LNCaP clone FGC (cell line): ENCODE measurements around the gene SPIN3.
A peak's percentile ranks its signal among the peaks of the same experiment; 100 is the strongest.
"Not testable (repeated sequence)": the region's sequence is repeated elsewhere in the genome, so short reads cannot be mapped to it uniquely, and the experiment has no call there.

Source experiments
- DNase-seq: peaks from one replicate; pipeline ENCODE4 v3.0.0-alpha.2; 2011; ENCODE audit warnings: low read depth
- H3K4me3 ChIP-seq: 2 replicates; pipeline ENCODE4 v1.5.1; 2011; ENCODE audit warnings: mild to moderate bottlenecking, low read depth, low read length, control low read depth
- TF ChIP-seq, protein P1 (sequence below): IDR thresholded peaks from 2 replicates; pipeline ENCODE4 v1.5.1; 2012; ENCODE audit warnings: mild to moderate bottlenecking; ENCODE audit not compliant: control insufficient read depth, insufficient read depth; ENCODE audit errors: extremely low read depth

SPIN3 gene

DNA sequence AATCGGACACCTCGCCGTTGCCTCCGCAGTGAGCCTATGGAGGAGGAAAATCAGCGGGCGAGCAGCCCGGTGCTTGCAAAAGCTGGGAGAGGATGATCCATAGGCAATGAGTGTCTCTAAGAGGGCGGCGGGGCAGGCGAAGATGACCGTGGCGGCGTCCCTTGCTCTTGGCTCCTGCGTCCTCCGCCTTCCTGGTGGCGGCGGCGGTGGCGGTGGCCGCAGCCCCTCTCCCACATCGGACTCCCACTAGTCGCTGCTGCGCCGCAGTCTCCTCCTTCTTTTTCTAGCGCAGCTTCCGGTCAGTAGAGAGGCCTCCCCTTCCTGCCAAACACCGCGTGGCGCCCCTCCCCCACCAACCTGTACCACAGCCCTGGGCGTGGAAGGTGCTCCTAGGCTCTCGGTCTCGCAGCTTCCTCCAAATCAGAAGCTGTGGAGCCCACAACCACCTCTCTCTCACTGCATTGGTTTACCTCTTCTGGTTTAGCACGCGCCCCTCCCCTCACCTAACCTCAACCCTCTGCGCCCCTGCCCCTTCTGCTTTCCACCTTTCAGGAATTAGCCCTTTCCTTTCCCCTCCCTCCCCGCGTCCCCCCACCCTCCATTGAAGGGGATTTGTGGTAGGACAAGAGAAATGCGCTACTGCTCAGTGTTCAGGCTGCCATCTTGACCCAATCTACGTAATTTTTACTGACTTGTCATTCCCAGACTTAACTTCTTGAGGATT is at the start of gene SPIN3:
SPIN3 (minus strand) TSS at position 271 of the 724 bp plus-strand sequence. CDS start 594 bp downstream, outside the sequence.
- H3K4me3 ChIP-seq, result peak within 1 kb of the TSS; percentile 81
- TF ChIP-seq, protein P1, sequence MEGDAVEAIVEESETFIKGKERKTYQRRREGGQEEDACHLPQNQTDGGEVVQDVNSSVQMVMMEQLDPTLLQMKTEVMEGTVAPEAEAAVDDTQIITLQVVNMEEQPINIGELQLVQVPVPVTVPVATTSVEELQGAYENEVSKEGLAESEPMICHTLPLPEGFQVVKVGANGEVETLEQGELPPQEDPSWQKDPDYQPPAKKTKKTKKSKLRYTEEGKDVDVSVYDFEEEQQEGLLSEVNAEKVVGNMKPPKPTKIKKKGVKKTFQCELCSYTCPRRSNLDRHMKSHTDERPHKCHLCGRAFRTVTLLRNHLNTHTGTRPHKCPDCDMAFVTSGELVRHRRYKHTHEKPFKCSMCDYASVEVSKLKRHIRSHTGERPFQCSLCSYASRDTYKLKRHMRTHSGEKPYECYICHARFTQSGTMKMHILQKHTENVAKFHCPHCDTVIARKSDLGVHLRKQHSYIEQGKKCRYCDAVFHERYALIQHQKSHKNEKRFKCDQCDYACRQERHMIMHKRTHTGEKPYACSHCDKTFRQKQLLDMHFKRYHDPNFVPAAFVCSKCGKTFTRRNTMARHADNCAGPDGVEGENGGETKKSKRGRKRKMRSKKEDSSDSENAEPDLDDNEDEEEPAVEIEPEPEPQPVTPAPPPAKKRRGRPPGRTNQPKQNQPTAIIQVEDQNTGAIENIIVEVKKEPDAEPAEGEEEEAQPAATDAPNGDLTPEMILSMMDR, result no peak
- peak; percentile 64 for DNase-seq

DNA sequence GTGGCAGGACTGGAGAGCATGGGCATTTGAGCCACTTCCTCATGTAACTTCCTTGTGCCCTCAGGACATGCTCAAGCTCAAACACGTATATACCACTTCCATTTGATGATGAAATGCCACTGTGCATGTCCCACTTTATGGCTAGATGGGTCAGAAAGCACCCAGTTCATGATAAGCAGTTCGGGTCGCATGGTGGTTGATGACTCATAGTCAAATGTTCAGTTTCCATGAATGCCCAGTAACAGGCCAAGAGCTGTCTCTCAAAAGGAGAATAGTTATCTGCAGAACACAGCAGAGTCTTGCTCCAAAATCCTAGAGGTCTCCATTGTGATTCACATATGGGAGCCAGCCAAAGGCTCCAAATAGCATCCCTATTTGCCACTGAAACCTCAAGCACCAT is 48.9 kb upstream of the SPIN3 start:
- DNase-seq, result no peak
- no peak overlapping the region for H3K4me3 ChIP-seq
- TF ChIP-seq, protein P1, result no peak

DNA sequence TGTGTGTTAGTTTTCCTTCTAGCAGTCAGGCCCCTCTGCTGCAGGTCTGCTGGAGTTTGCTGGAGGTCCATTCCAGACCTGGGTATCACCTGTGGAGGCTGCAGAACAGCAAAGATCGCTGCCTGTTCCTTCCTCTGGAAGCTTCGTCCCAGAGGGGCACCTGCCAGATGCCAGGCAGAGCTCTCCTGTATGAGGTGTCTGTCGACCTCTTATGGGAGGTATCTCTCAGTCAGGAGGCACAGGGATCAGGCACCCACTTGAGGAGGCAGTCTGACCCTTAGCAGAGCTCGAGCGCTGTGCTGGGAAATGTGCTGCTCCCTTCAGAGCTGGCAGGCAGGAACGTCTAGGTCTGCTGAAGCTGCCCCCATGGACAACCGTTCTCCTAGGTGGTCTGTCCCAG is 41.9 kb upstream of the SPIN3 start:
- not testable (repeated sequence) for DNase-seq

DNA sequence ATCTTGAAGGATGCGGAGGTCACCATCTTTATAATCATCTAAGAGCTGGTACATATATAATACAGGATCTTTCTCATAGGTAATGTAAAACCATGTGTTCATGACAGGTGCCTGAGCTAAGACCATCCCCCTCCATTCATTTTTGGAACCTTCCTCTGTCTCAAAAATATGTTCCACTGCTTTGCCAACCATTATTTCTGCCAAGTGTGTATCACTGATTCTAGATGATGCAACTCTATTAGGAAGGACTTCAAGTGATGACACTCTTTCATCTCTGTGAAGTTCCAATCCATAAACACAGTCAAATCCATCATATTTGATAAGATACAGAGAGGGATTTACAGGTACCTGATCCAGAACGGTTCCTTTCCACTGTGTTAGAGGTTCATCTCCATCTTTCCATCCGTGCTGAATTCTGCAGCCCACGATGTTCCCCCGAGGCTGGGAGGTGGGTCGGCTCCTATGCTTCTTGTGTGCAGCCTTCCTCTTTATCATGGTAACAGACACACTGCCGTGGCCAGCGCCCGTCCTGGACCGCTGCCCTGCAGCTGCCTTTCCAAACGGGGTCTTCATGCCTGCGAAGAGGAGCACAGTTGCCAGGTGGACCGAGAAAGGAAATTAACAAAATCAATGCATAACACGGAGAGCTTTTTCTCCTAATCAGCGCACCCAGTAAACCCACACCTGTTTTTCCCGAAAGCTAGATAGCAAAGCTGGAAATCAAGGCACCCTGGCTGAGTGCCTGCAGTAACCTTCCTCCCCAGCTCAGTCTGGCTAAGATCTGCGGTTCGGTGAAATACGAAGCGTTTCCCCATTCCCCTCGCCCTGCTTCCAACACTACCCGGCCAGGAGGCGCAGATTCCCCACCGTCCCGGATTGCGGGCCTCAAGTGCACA is 718 bp downstream of the SPIN3 start:
- TF ChIP-seq, protein P1, result no peak
- no peak for DNase-seq
- H3K4me3 ChIP-seq, result peak overlapping the region; percentile 81

More for the DNA sequence above, 41.9 kb upstream of the SPIN3 start:
- H3K4me3 ChIP-seq, result not testable (repeated sequence)

DNA sequence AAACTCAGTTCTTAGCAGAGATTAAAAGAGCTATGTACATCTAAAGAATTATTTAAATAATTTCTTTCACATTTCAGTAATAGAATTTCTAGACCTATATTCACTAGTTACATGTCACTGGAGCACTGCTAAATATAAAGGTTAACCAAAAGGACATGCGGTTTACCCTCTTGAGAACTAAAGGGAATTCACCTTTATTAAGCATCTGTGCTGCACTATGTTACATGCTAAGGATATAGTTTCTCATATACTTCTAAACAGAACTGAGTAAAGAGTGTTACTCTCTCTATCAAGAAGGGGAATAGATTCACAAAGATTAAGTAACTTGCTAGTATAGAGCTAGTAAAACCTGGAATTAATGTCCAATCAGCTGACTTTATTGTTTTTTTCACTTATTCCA is 7.6 kb downstream of the SPIN3 start:
- DNase-seq, result no peak
- H3K4me3 ChIP-seq, result no peak overlapping the region
- TF ChIP-seq, protein P1, result no peak

DNA sequence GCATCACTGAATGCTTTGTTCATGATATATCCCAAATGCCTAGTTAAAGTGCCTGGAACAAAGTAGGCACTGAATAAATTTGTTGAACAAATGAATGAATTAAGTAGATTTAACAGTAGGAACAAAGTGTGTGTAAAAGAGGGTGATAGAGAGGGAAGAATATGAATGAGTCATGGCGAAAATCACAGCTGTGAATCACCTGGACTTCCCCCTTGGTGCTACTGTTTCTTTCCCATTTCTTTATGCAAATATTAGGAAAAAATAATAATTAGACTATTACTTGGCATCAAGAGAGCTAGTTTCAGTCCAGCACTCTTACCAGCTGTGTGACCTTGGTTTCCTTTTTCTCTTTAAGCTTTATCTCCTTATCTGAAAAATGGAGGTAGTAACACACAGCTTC is 9.2 kb downstream of the SPIN3 start:
- H3K4me3 ChIP-seq, result no peak overlapping the region
- TF ChIP-seq, protein P1, result no peak
- no peak for DNase-seq

DNA sequence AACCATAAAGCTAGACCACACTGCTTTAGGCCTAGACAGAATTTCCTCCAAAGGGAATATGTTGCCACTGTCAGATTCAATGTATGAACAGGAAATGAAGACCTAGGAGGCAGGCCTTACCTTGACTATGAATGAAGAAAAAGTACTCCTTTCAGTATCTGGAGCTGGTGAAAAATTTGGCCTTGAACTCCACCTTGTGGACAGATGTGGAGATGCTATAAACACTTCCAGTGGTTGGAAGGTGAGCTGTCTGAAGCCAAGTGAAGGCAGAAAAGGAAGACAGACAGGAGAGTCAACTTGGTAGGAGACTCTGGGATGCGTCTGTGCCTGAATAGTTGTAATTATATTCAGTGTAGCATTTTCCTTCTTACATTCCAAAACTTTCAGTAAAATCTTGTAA is 17.2 kb downstream of the SPIN3 start:
- peak; percentile 32 for DNase-seq
- no peak overlapping the region for H3K4me3 ChIP-seq
- TF ChIP-seq, protein P1, result peak; percentile 58
